Measurements from ENCODE around the gene PAPPA2. TPM values are rescaled to one million over a fixed set of nuclear protein-coding genes. Genes with fewer than 3 reads are reported as not detected.

Gene PAPPA2
- total and polyA plus RNA-seq, 10 of the 15 experiments (the other 5 are each of a cell fraction or from before 2014, with no cell fraction given), result under 0.01 to 0.06 (median 0.03) TPM; not detected in 7

GRCh38 chr1:176531036-176531435 is 68.1 kb downstream of the PAPPA2 start:
- DNase-seq (ENCODE audit: low read depth, low spot score) (no peak), ATAC-seq (no peak), FAIRE-seq (no peak)
- no peak overlapping the region for H3K4me3 ChIP-seq
- no peaks in the 10 kb centered on the region for H3K9me3 ChIP-seq (replicated peaks; ENCODE audit: control insufficient read depth, insufficient read depth, low read length)
- intact Hi-C loops (cut with micrococcal nuclease; ENCODE audit: unreplicated experiment), result no loop called here
- H2AFZ ChIP-seq (ENCODE audit: control insufficient read depth, low read depth, low read length), result no peak overlapping the region
- SMC1A ChIA-PET (ENCODE audit: uncharacterized antibody, unreplicated experiment), result interaction anchor here (0.6 kb wide), 1 partner anchor 580 kb away, joined by 3 read pairs; no protein-coding TSS in a partner anchor
- no peak overlapping the region for H3K27ac ChIP-seq (ENCODE audit: control insufficient read depth, insufficient read depth)
- no peaks in the 10 kb centered on the region for H3K79me2 ChIP-seq (ENCODE audit: control insufficient read depth, insufficient read depth, low read length)
- no peaks in the 10 kb centered on the region for H3K27me3 ChIP-seq (replicated peaks in 1 of 2; ENCODE audit: control insufficient read depth in 2 of 2, insufficient read depth in 2 of 2, low read length in 1 of 2)
- no peak overlapping the region for H3K4me2 ChIP-seq (ENCODE audit: control insufficient read depth, insufficient read depth)
- no TSS peak for BruUV-seq (replicated peaks)
- 12% methylated on average over 2 of the region's 2 CpGs for WGBS (ENCODE audit: insufficient coverage, insufficient replicate concordance, low lambda C conversion rate, missing lambda C conversion rate)
- no peak for TF ChIP-seq TAF1 (IDR thresholded peaks at IDR 0.05; ENCODE audit: borderline replicate concordance, low read depth, low read length)
- TF ChIP-seq TBL1XR1 (IDR thresholded peaks at IDR 0.05; ENCODE audit: low read depth, low read length), result no peak
- no peak for TF ChIP-seq NR2C1 (IDR thresholded peaks at IDR 0.05)
- TF ChIP-seq RB1 (IDR thresholded peaks at IDR 0.05; ENCODE audit: borderline replicate concordance), result no peak
- TF ChIP-seq TCF12 (IDR thresholded peaks at IDR 0.05; ENCODE audit: low read depth, low read length), result no peak
- no peak for TF ChIP-seq JUND (IDR thresholded peaks at IDR 0.05; ENCODE audit: low read depth, low read length)
- TF ChIP-seq SMAD1 (IDR thresholded peaks at IDR 0.05; ENCODE audit: low read depth, partially characterized antibody), result no peak
- TF ChIP-seq NFYB (IDR thresholded peaks at IDR 0.05; ENCODE audit: insufficient read depth, low read depth, low read length), result no peak
- TF ChIP-seq SKIL (IDR thresholded peaks at IDR 0.05; ENCODE audit: low read depth, poor library complexity, severe bottlenecking), result no peak
- no peak for TF ChIP-seq ZBED1 (IDR thresholded peaks at IDR 0.05; ENCODE audit: borderline replicate concordance)
- TF ChIP-seq ETV6 (conservative IDR thresholded peaks at IDR 0.05 in 1 of 2, IDR thresholded peaks at IDR 0.05 in 1 of 2; ENCODE audit: borderline replicate concordance in 1 of 2, low read depth in 1 of 2), result no peak
- no peak for TF ChIP-seq MTA3 (IDR thresholded peaks at IDR 0.05; ENCODE audit: borderline replicate concordance, low read length)
- no peak for TF ChIP-seq EGR1 (IDR thresholded peaks at IDR 0.05; ENCODE audit: borderline replicate concordance in 1 of 2, low read depth in 2 of 2, low read length in 2 of 2)
- TF ChIP-seq STAT3 (IDR thresholded peaks at IDR 0.05; ENCODE audit: low read depth, low read length), result no peak
- no peak for TF ChIP-seq ASH2L (IDR thresholded peaks at IDR 0.05; ENCODE audit: borderline replicate concordance, low read depth)
- no peak for TF ChIP-seq ZNF592 (IDR thresholded peaks at IDR 0.05)
- in situ Hi-C loops (cut with MboI), result no loop called here
- H3K36me3 ChIP-seq (ENCODE audit: control insufficient read depth in 2 of 2, insufficient read depth in 2 of 2, low read length in 1 of 2), result no peaks in the 10 kb centered on the region
- CTCF ChIA-PET, result interaction anchor here (1.0 kb wide), 1 partner anchor 10 kb away, joined by 3 read pairs; no protein-coding TSS in a partner anchor
- H3K4me1 ChIP-seq (ENCODE audit: control insufficient read depth, insufficient read depth, low read length), result no peaks in the 10 kb centered on the region
- POLR2A ChIA-PET, result no interaction called here
- RAD21 ChIA-PET (ENCODE audit: unreplicated experiment), result no interaction called here
- no peak overlapping the region for H3K9ac ChIP-seq (ENCODE audit: control insufficient read depth, insufficient read depth, low read length)
- H4K20me1 ChIP-seq (ENCODE audit: control insufficient read depth, insufficient read depth), result no peaks in the 10 kb centered on the region
